Stimulated activated CD4-positive, alpha-beta T cell treated with anti-CD3 and anti-CD28 coated beads, Interleukin-12 subunit alpha, Interleukin-12 subunit beta, amount 100 ng/mL, for 48 hours (primary cell): ENCODE data around the gene RPL28.

Experiments used
- DNase-seq, 3 donors: peaks; one replicate each; pipeline ENCODE4 v3.0.0-alpha.2; 2020; ENCODE audit warnings: low read depth in 2 of 3, low spot score in 1 of 3

The RPL28 gene

GRCh38 chr19:55385724-55386492 is at the start of gene RPL28:
RPL28 (plus strand) TSS chr19:55385932; CDS start chr19:55386358, 426 bp downstream.
- peak; percentile 96 to 100 (median 98) for DNase-seq

- no peak for DNase-seq
Measured at GRCh38 chr19:55336101-55336500, 49.6 kb upstream of the RPL28 start.

GRCh38 chr19:55339105-55339888 is 46.4 kb upstream of the RPL28 start, which contains the start of gene KMT5C:
KMT5C (plus strand) TSS chr19:55339876; CDS start chr19:55341937, 2,061 bp downstream.
- DNase-seq, result peak; percentile 100

- no peak for DNase-seq
Measured at GRCh38 chr19:55339889-55340783, 45.6 kb upstream of the RPL28 start.

GRCh38 chr19:55340784-55341147 is 45.0 kb upstream of the RPL28 start:
- DNase-seq, result peak in 1 of 3 donors; percentile 11

- peak; percentile 57 to 70 (median 60) for DNase-seq
Measured at GRCh38 chr19:55341171-55341588, 44.6 kb upstream of the RPL28 start.

- no peak for DNase-seq
Measured at GRCh38 chr19:55341595-55342531, 43.9 kb upstream of the RPL28 start.

GRCh38 chr19:55344444-55344843 is 41.3 kb upstream of the RPL28 start:
- no peak for DNase-seq

- no peak for DNase-seq
Measured at GRCh38 chr19:55345101-55345817, 40.5 kb upstream of the RPL28 start.

GRCh38 chr19:55345818-55346724 is 39.7 kb upstream of the RPL28 start:
- DNase-seq, result no peak

- no peak for DNase-seq
Measured at GRCh38 chr19:55346725-55347441, 38.8 kb upstream of the RPL28 start.

- no peak for DNase-seq
Measured at GRCh38 chr19:55347442-55348009, 38.2 kb upstream of the RPL28 start.

GRCh38 chr19:55348317-55349034 is 37.3 kb upstream of the RPL28 start:
- DNase-seq, result no peak

GRCh38 chr19:55350620-55351315 is 35.0 kb upstream of the RPL28 start:
- DNase-seq, result no peak

GRCh38 chr19:55352040-55352439 is 33.7 kb upstream of the RPL28 start:
- no peak for DNase-seq

GRCh38 chr19:55352549-55353145 is 33.1 kb upstream of the RPL28 start:
- no peak for DNase-seq
